A673 (cell line): ENCODE data around the gene XAB2.

Experiments
- CTCF ChIP-seq: fragments of 300-800, 200-600 bp; sonication (generic); conservative IDR thresholded peaks from 2 replicates; pipeline ENCODE4 v1.5.1; 2017; ENCODE audit warnings: low read depth, mild to moderate bottlenecking, antibody characterized with exemption, low read length, moderate library complexity, mixed read lengths
- EZH2 ChIP-seq: fragments of 200-600 bp; sonication (generic); IDR thresholded peaks from 2 replicates; pipeline ENCODE4 v1.6.1; 2017; ENCODE audit warnings: borderline replicate concordance, low read depth, mild to moderate bottlenecking, mixed read lengths, antibody characterized with exemption, low read length; ENCODE audit not compliant: poor library complexity, severe bottlenecking

GRCh38 chr19:7606289-7606688 is 23.1 kb downstream of the XAB2 start:
- TF ChIP-seq CTCF (no peak), EZH2 (no peak)
